Measurements from ENCODE around the gene CHKA. TPM values are rescaled to one million over a fixed set of nuclear protein-coding genes. Genes with fewer than 3 reads are reported as not detected.

Gene CHKA
- total RNA-seq, 1 experiment from 2014 or later = 63.0 TPM

GRCh38 chr11:68150037-68150436, 28.8 kb upstream of the CHKA start:
- no peak overlapping the region for H3K27ac Mint-ChIP-seq
- H3K27me3 Mint-ChIP-seq (ENCODE audit: low read depth) = no peaks in the 10 kb centered on the region
- Histone ChIP-seq H2AFZ (ENCODE audit: low read length) (no peak overlapping the region), H3K23ac (ENCODE audit: insufficient read length, low read depth, low read length) (no peak overlapping the region), H4K91ac (ENCODE audit: insufficient read length, low read depth, low read length) (no peak overlapping the region), H3K4me1 (ENCODE audit: insufficient read depth, low read length) (no peaks in the 10 kb centered on the region), H3K27ac (ENCODE audit: insufficient read length, low read depth, low read length) (no peak overlapping the region), H3K79me2 (ENCODE audit: insufficient read depth, low read length) (no peaks in the 10 kb centered on the region), H3K79me1 (ENCODE audit: insufficient read depth, low read depth, low read length, poor library complexity, severe bottlenecking) (no peaks in the 10 kb centered on the region), H3K4me2 (ENCODE audit: insufficient read depth, insufficient read length, low read length) (no peak overlapping the region), H2AK5ac (ENCODE audit: insufficient read length, low read length) (no peak overlapping the region), H3K4ac (ENCODE audit: low read depth, low read length) (no peak overlapping the region), H2BK15ac (ENCODE audit: low read depth, low read length) (no peak overlapping the region), H4K20me1 (ENCODE audit: control insufficient read depth, insufficient read depth, insufficient read length) (no peaks in the 10 kb centered on the region), H3K56ac (ENCODE audit: insufficient read length, low read depth, low read length) (no peak overlapping the region), H3K9ac (ENCODE audit: extremely low read depth, insufficient read length, low read length) (no peak overlapping the region), H3T11ph (ENCODE audit: low read length) (no peak overlapping the region), H3K9me3 (ENCODE audit: control insufficient read depth, low read depth, low read length) (no peaks in the 10 kb centered on the region), H3K23me2 (ENCODE audit: insufficient read length, low read depth, low read length, poor library complexity, severe bottlenecking) (no peaks in the 10 kb centered on the region), H4K5ac (ENCODE audit: insufficient read length, low read depth, low read length) (no peak overlapping the region), H3K27me3 (ENCODE audit: insufficient read depth, low read length) (no peaks in the 10 kb centered on the region), H2BK12ac (ENCODE audit: insufficient read length, low read depth, low read length) (no peak overlapping the region), H2BK20ac (ENCODE audit: low read depth, low read length, poor library complexity, severe bottlenecking) (no peak overlapping the region), H2BK120ac (ENCODE audit: low read depth, low read length, poor library complexity, severe bottlenecking) (no peak overlapping the region), H3K18ac (ENCODE audit: insufficient read length, low read depth, low read length) (no peak overlapping the region), H2BK5ac (ENCODE audit: insufficient read length, low read length) (no peak overlapping the region), H3K14ac (ENCODE audit: insufficient read depth, low read length) (no peak overlapping the region), H4K8ac (replicated peaks; ENCODE audit: insufficient read length, low read depth, low read length) (no peak overlapping the region)
- no peak for TF ChIP-seq CTCF (conservative IDR thresholded peaks at IDR 0.05)
- no peaks in the 10 kb centered on the region for H3K36me3 Mint-ChIP-seq (ENCODE audit: insufficient read depth in 1 of 3, low read depth in 3 of 3)
- no peak overlapping the region for H3K4me3 Mint-ChIP-seq
- peaks cover 0 to 6% of the 10 kb centered on the region in 2 experiments; a peak in 1 of 4 replicates for H3K4me1 Mint-ChIP-seq
- no peak for DNase-seq
- no CpG with 5 or more reads among the region's 7 CpGs for WGBS (ENCODE audit: extremely low coverage, insufficient read length, low lambda C conversion rate)
- no peaks in the 10 kb centered on the region for H3K9me3 Mint-ChIP-seq

All from H9 (cell line).